GM10266 (cell line): ENCODE results near the gene MAP3K5.

ENCODE experiments used
- DNase-seq: peaks from one replicate; pipeline ENCODE4 v3.0.0; 2012; ENCODE audit errors: extremely low spot score
- TF ChIP-seq, protein P1 (sequence below): IDR thresholded peaks from 2 replicates; pipeline ENCODE4 v1.5.1; 2012; ENCODE audit warnings: mild to moderate bottlenecking, low read depth; ENCODE audit not compliant: control insufficient read depth, insufficient read depth; ENCODE audit errors: missing control alignments

MAP3K5 gene

DNA sequence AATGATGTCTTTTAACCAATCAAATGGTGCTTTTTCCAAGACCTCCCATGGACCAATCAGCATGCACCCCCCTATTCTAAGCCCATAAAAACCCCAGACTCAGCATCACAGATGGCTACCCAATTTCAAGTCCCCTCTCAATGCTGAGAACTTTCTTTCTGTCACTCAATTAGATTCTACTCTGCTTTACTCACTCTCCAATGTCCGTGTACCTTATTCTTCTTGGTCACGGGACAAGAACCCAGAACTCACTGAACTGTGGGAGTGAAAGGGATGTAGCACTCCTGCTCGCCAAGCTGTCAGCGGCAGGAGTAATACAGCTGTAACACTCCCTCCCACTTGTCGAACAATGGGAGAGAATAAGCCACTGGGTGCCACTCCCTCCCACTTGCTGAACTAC is 221.2 kb downstream of the MAP3K5 start:
- TF ChIP-seq, protein P1, sequence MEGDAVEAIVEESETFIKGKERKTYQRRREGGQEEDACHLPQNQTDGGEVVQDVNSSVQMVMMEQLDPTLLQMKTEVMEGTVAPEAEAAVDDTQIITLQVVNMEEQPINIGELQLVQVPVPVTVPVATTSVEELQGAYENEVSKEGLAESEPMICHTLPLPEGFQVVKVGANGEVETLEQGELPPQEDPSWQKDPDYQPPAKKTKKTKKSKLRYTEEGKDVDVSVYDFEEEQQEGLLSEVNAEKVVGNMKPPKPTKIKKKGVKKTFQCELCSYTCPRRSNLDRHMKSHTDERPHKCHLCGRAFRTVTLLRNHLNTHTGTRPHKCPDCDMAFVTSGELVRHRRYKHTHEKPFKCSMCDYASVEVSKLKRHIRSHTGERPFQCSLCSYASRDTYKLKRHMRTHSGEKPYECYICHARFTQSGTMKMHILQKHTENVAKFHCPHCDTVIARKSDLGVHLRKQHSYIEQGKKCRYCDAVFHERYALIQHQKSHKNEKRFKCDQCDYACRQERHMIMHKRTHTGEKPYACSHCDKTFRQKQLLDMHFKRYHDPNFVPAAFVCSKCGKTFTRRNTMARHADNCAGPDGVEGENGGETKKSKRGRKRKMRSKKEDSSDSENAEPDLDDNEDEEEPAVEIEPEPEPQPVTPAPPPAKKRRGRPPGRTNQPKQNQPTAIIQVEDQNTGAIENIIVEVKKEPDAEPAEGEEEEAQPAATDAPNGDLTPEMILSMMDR, result no peak
- DNase-seq, result no peak

DNA sequence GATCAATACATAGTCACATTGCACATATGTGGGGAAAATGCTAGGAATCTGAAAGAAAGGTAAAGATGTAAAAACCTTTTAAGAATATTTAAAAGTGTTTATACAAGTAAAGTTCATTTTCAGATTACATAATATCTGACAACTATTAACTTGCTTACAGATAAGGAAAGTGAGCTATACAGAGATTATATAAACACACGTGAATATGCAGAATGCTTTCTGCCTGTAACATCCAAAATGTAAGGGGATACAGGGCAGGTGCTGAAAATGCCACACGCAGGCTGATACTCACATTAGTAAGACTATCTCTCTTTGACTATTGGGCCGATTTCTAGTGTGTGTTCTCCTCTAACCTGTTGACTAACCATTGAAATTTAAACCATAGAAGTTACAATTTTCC is 224.1 kb downstream of the MAP3K5 start:
- no peak for DNase-seq

DNA sequence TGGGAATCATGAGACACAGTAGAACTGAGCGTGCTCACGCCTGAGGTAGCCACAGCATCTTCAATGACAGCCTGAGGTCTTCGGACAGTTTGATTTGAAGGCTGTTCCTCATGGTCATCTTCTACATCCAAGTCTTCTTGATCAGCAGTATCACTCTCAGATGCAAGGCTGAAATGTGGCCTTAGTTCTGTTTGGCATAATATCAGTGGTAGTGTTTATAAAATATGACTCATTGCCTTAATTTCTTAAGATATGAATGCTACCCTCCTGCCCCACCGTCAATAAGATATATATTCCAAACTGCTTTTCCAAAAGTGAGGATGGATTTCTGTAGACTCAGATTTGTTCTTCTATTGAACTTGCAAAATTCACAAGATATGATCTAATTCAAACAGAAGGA is 224.6 kb downstream of the MAP3K5 start:
- DNase-seq, result no peak
- TF ChIP-seq, protein P1, result no peak

More for the DNA sequence above, 224.1 kb downstream of the MAP3K5 start:
- TF ChIP-seq, protein P1, result no peak

DNA sequence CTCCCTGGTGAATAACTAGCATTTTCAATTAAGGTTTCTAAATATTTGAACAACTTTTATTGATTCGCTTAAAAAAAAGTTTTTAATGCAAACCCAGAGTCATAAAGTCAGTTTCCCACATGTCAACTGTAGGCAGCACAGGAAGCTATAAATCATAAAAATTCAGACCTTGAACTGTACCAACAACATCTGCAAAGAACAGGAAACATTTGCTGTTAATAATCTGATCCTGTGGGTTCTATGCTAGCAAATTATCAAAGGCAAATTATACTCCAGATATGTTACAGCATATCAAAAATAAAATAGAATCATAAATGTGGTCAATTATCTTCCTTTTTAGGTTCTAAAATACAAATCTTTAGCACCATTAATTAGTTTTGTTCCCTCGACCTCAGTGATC is 225.4 kb downstream of the MAP3K5 start:
- no peak for DNase-seq
- TF ChIP-seq, protein P1, result no peak

DNA sequence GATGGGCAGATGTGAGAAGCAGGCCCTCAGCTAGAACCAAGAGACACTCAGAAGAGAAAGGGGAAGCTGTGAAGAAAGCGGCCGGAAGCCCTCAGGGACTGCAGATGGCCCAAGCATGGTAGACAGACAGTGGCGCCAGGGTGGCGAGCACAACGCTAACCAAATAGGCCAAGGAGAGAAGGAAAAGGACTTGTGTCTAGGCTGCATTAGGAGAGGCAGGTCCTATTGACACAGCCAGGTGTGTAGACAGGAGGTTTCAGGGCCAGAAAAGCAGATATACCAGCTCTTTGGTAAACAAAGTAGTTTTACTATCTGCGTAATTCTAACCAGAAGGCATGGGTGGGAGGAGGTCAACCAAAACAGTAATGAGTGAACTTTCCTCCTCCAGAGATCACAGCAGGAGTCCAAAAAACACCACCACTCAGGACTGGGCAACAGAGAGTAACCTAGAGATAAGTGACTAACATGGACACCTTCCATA is 226.2 kb downstream of the MAP3K5 start:
- TF ChIP-seq, protein P1, result no peak
- DNase-seq, result no peak

DNA sequence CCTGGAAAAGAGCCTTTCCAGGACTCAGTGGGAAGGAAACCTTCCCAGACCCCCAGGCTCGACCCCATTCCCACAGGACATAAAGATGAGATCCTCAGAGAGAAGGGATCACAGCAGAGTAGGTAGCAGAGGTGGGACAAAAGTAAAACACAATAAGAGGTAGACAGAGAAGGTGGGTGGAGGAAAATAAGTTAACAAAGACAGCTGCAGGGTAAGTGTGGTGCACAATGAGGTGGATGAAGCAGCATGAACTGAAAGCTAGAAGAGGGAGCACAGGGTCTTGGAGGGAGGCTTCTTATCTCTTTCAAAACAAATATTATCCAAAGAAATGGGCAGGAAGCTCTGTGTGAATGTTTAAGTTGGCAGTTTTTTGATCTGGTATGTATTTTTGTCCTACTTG is 228.1 kb downstream of the MAP3K5 start:
- TF ChIP-seq, protein P1, result no peak
- DNase-seq, result no peak

DNA sequence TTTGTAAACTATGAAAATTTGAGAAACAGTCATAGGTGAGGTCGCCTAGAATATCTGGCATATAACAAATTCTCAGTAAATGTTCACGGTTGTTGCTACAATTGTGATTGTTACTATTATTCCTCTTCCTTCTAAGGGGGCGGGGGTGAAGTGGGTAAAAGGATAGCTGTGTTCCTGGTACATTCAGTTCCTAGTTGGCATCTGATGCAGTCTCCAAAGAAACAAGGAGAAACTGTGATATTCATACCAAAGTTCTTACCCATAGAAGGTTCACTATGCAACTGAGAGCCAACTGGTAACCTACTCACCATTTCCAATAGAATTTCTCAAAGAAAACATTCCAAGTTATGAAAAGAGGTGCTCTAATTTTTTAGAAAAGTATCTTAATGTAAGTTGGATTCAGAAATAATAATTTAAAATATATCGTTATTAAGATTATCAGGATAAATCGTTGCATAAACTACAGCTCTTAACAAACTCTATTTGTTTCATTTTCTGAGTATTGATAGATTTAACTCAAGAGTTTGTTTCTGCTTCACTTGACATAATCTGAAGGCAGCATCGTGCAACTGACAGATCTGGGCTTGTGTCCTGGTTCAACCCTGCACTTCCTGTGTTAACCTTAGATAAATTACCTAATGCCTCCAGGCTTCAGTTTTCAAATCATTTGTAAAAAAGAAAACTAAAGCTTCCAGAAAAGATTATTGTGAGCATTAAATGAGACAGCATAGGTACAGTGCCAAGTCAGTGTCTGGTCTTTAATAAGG is 228.7 kb downstream of the MAP3K5 start:
- no peak for DNase-seq
- TF ChIP-seq, protein P1, result no peak
